ENCODE data around the gene GABRR3. TPM values are rescaled to one million over a fixed set of nuclear protein-coding genes. Genes with fewer than 3 reads are reported as not detected.

Gene GABRR3
- total and polyA plus RNA-seq, 2 donors (not counting 1 experiment from before 2014, with no cell fraction given): not detected

- Histone ChIP-seq H3K4me3 (replicated peaks in 1 of 4; ENCODE audit: control extremely low read depth in 1 of 4, insufficient read depth in 1 of 4, low read depth in 3 of 4, low read length in 4 of 4) (no peak overlapping the region), H3K9ac (ENCODE audit: insufficient read depth, low read length) (no peak overlapping the region), H4K20me1 (ENCODE audit: control insufficient read depth, extremely low read depth, insufficient read depth, low read length) (no peaks in the 10 kb centered on the region), H3K27ac (ENCODE audit: insufficient read depth, low read length) (no peak overlapping the region), H3K4me1 (ENCODE audit: control insufficient read depth, extremely low read depth, insufficient read depth, low read length) (no peaks in the 10 kb centered on the region), H3K9me3 (ENCODE audit: control insufficient read depth, insufficient read depth, low read depth, low read length) (no peaks in the 10 kb centered on the region), H3K27me3 (ENCODE audit: control insufficient read depth, insufficient read depth, low read length) (no peaks in the 10 kb centered on the region), H2AFZ (ENCODE audit: low read length) (no peak overlapping the region), H3K4me2 (ENCODE audit: extremely low read depth, insufficient read depth, low read length) (no peak overlapping the region), H3K79me2 (ENCODE audit: control insufficient read depth, insufficient read depth, low read length) (peaks cover 23% of the 10 kb centered on the region), H3K36me3 (ENCODE audit: control insufficient read depth, insufficient read depth, low read length) (no peaks in the 10 kb centered on the region)
- DNase-seq (ENCODE audit: low read depth in 2 of 2): no peak
- TF ChIP-seq EZH2 (IDR thresholded peaks at IDR 0.05; ENCODE audit: low read length, missing control alignments): no peak
- no peak for TF ChIP-seq CTCF (conservative IDR thresholded peaks at IDR 0.05 in 1 of 2, IDR thresholded peaks at IDR 0.05 in 1 of 2; ENCODE audit: low read depth in 1 of 2, low read length in 2 of 2)
Measured at GRCh38 chr3:97967966-97968365, 67.1 kb downstream of the GABRR3 start.

DNA sequence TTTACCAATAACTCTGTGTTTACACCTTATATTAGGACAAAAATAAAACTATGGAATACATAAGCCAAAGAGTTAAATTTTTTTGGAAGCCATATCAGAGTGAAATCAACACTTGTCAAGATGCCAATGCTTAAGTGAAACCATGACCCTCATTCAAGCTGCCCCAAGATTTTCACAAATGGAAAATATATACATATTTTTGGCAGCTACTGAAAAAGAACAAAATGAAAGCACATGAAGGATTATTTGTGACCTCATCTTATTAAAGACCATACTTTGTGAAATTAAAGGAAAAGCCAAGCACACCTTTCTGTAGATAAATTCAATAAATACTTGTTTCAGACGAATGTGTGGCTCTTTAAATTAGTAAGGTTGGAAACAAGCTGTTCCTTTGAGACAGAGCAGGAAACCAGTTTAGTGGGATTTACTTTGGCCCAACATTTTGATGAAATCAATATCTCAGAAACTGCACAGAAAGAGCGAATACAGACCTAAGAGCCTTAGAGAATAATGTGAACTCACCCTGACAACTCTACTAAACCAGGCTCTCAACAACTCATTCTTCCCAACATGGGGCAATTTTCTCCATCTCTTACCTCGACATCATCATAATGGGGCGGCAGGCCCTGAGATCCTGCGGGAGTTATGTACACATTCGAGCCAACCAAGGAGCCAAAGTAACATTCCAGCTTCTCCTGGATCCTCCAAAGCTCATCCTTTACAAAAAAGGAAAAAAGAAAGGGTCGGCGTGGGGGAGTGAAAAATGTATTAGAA, 73.9 kb downstream of the GABRR3 start:
- TF ChIP-seq CTCF (conservative IDR thresholded peaks at IDR 0.05 in 1 of 2, IDR thresholded peaks at IDR 0.05 in 1 of 2; ENCODE audit: low read depth in 1 of 2, low read length in 2 of 2) (no peak), EZH2 (IDR thresholded peaks at IDR 0.05; ENCODE audit: low read length, missing control alignments) (no peak)
- H3K79me2 ChIP-seq (ENCODE audit: control insufficient read depth, insufficient read depth, low read length): peaks cover 2% of the 10 kb centered on the region

DNA sequence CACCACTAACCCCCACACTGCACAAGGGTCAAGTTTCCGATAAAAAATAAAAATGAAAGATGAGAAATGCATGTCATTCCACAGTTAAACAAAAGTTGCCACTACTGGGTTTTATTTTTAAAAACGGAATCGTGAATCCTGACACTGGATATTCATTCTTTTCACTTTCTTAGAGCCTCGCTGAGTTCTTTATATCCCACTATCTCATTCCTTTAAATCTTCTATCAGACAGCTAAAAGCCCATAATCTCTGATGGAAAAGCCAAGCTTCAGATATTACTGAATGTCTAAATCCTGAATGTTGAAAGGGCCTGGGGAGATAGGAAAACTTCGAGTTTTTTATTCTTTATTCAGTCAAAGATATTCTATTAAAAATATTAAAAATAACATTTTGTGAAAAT, 74.6 kb downstream of the GABRR3 start:
- peaks cover 4% of the 10 kb centered on the region for H3K36me3 ChIP-seq (ENCODE audit: control insufficient read depth, insufficient read depth, low read length)
- TF ChIP-seq EZH2 (IDR thresholded peaks at IDR 0.05; ENCODE audit: low read length, missing control alignments): no peak
- TF ChIP-seq CTCF (conservative IDR thresholded peaks at IDR 0.05 in 1 of 2, IDR thresholded peaks at IDR 0.05 in 1 of 2; ENCODE audit: low read depth in 1 of 2, low read length in 2 of 2): no peak
- no peak for DNase-seq (ENCODE audit: low read depth in 2 of 2)
- peaks cover 9% of the 10 kb centered on the region for H3K4me1 ChIP-seq (ENCODE audit: control insufficient read depth, extremely low read depth, insufficient read depth, low read length)
- H3K9ac ChIP-seq (ENCODE audit: insufficient read depth, low read length): no peak overlapping the region
- H4K20me1 ChIP-seq (ENCODE audit: control insufficient read depth, extremely low read depth, insufficient read depth, low read length): no peaks in the 10 kb centered on the region
- H3K79me2 ChIP-seq (ENCODE audit: control insufficient read depth, insufficient read depth, low read length): peaks cover 2% of the 10 kb centered on the region
- H3K27ac ChIP-seq (ENCODE audit: insufficient read depth, low read length): no peak overlapping the region
- no peaks in the 10 kb centered on the region for H3K27me3 ChIP-seq (ENCODE audit: control insufficient read depth, insufficient read depth, low read length)
- no peak overlapping the region for H2AFZ ChIP-seq (ENCODE audit: low read length)
- H3K4me3 ChIP-seq (replicated peaks in 1 of 4; ENCODE audit: control extremely low read depth in 1 of 4, insufficient read depth in 1 of 4, low read depth in 3 of 4, low read length in 4 of 4): no peak overlapping the region
- H3K9me3 ChIP-seq (ENCODE audit: control insufficient read depth, insufficient read depth, low read depth, low read length): no peaks in the 10 kb centered on the region
- no peak overlapping the region for H3K4me2 ChIP-seq (ENCODE audit: extremely low read depth, insufficient read depth, low read length)

More for the DNA sequence above, 73.9 kb downstream of the GABRR3 start:
- H3K27ac ChIP-seq (ENCODE audit: insufficient read depth, low read length): no peak overlapping the region
- peaks cover 9% of the 10 kb centered on the region for H3K4me1 ChIP-seq (ENCODE audit: control insufficient read depth, extremely low read depth, insufficient read depth, low read length)
- peaks cover 4% of the 10 kb centered on the region for H3K36me3 ChIP-seq (ENCODE audit: control insufficient read depth, insufficient read depth, low read length)
- no peak overlapping the region for H3K4me3 ChIP-seq (replicated peaks in 1 of 4; ENCODE audit: control extremely low read depth in 1 of 4, insufficient read depth in 1 of 4, low read depth in 3 of 4, low read length in 4 of 4)
- no peaks in the 10 kb centered on the region for H3K9me3 ChIP-seq (ENCODE audit: control insufficient read depth, insufficient read depth, low read depth, low read length)
- DNase-seq (ENCODE audit: low read depth in 2 of 2): peak in 1 of 2 donors; percentile 51
- H2AFZ ChIP-seq (ENCODE audit: low read length): no peak overlapping the region
- no peaks in the 10 kb centered on the region for H3K27me3 ChIP-seq (ENCODE audit: control insufficient read depth, insufficient read depth, low read length)
- no peaks in the 10 kb centered on the region for H4K20me1 ChIP-seq (ENCODE audit: control insufficient read depth, extremely low read depth, insufficient read depth, low read length)
- no peak overlapping the region for H3K9ac ChIP-seq (ENCODE audit: insufficient read depth, low read length)
- peak overlapping the region; percentile 7 for H3K4me2 ChIP-seq (ENCODE audit: extremely low read depth, insufficient read depth, low read length)
